Activated naive CD8-positive, alpha-beta T cell treated with anti-CD3 and anti-CD28 coated beads, Interleukin-2, amount 50 U/mL, for 16 hours (primary cell): ENCODE measurements around the gene NECTIN1.

ENCODE experiments used
- DNase-seq: peaks from one replicate; pipeline ENCODE4 v3.0.0-alpha.2; 2020; ENCODE audit warnings: low read depth, low spot score

NECTIN1 gene

DNA sequence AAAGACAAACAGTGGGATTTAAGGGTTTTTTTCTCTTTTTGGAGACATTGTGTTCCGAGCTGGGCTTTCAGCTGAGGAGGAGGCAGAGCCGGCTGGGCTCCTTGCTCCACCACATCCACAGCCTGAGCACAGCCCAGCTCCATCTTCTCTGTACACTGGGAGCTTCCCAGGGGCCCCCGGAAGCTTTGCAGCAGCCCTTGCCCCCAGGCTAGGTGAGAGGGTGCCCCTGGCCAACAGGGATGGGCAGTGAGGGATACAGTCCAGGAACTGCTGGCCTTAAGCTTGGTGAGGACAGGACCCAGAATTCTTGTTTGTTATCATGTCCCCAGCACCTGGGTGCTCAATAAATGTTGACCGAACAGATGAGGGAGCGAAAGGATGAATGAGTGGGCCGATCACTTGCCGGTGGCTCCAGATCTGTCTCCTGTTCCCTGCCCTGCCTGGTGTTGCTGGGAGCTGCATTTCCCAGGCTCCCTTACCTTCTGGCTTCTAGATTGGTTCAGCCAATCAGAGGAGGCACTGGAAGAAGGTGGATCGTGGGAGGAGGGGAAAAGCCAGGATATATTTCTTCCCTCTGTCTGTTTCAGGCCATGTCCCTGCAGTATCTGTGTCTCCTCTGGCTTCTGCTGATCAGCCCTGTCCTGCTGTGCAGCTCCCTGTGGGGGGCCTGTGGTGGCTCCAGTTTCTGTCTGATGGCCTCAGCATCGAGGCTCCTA lies 26.5 kb upstream of the NECTIN1 start:
- no peak for DNase-seq

DNA sequence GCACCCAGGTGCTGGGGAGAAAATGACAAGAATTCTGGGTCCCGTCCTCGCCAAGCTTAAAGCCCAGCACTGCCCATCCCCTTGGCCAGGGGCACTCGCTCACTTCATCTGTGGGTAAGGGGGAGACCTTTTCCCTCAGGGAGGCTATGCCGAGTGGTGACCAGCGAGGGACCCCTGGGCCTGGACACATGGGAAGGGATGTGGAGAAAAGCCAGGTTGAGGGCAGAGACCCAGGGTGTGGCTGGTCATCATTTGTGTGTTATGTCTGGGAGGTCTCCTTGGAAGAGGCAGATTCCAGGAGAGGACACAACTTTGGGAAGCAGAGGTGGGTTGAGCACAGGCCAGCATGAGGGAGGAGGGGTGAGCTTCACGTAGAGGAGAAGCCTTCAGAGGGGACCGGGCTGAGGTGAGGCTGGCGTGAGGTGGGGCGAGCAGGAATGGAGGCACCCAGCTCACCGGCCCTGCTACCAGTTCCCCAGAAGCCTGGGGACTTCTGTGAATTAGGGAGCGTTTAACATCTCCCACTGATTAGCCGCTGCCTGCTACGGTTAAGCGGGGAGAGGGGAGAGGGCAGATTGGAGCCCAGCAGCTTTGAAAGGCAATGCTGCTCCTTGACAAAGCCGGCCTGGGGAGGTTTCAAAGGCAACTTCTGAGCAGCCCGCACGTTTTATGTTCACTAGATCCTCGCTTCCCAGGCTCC lies 25.8 kb upstream of the NECTIN1 start:
- no peak for DNase-seq

GRCh38 chr11:119754199-119754598 lies 25.2 kb upstream of the NECTIN1 start:
- DNase-seq, result no peak

GRCh38 chr11:119752946-119753345 lies 23.9 kb upstream of the NECTIN1 start:
- no peak for DNase-seq

GRCh38 chr11:119752345-119752871 lies 23.4 kb upstream of the NECTIN1 start:
- DNase-seq, result no peak

GRCh38 chr11:119750056-119750455 lies 21.1 kb upstream of the NECTIN1 start:
- DNase-seq, result no peak

- DNase-seq, result no peak
These were observed 20.1 kb upstream of the NECTIN1 start for GRCh38 chr11:119749006-119749565.

DNA sequence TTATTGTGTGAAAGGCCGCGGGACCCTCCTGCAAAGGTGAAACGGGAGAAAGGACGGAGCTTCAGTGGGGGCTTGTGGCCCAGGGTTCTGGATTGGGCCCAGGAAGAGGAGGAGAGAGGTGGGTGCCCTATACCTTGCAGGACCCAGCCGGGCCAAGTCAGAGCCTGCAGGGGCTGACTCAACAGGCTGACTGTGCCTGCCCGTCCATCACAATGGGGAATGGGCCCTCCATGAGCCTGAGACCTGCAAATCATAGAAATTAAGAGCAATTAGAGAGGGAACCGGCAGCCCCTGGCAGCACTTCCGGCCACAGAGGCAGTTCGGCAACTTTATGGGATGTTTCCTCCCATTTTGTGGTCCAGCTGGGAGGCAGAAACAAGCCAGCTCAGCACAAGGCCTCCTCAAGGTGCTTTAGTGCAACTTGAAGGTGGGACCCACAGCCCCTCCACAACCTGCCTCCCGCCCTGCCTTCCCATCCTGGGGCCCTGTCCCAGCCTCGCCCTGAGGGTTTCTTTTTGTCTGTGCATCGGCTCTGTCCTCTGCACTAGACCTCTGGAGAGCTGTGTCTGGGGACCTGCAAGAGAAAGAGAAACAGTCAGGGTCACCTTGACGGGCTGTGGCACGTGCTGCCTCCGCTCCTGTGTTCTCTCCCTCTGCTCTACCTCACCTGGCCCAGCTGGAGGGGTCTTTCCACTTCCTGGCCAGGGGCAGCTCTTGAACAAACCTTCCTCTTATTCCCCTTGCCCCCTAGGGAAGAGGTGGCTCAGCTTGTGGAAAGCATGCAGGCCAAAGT lies 19.1 kb upstream of the NECTIN1 start:
- no peak for DNase-seq

- DNase-seq, result no peak
These were observed 17.0 kb upstream of the NECTIN1 start for GRCh38 chr11:119745776-119746535.

DNA sequence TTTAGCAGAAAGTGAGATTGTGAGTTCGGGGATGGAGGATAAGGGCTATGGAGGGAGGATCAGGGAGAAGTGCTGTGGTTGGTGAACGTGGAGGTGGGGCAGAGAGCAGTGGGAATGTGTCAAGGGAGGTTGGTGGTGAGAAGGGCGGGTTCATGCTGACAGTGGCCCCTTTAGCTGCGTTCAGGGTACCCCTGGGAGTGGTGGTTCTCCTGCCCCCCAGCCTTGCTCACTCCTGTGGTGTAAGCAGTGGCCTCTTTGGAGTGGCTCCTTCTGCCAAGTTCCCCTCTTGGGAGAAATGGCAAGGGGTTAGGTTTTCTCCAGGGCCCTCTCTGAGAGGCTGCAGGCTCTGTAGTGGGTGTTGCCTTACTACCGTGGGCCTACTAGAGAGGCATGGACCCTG lies 16.1 kb upstream of the NECTIN1 start:
- no peak for DNase-seq

DNA sequence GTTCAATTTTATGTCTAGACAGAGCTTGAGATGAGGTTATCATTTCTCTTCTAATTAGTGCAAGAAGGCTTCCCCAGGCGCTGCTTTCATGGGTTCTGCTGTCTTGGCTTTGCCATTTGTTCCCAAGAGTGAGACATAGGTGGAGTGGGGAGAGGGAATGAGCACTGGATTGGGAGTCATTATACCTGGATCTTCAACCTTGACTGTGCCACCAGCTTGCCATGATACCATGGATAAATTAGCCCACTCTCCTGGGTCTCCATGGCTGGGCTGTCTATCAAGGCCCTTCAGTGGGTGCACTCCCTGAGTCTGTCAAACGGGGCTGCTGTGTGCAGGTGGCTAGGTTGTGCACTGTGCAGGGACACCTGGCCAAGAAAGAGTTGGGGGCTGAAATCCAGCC lies 15.6 kb upstream of the NECTIN1 start:
- no peak for DNase-seq

- no peak for DNase-seq
These were observed 14.0 kb upstream of the NECTIN1 start for GRCh38 chr11:119743006-119743405.

DNA sequence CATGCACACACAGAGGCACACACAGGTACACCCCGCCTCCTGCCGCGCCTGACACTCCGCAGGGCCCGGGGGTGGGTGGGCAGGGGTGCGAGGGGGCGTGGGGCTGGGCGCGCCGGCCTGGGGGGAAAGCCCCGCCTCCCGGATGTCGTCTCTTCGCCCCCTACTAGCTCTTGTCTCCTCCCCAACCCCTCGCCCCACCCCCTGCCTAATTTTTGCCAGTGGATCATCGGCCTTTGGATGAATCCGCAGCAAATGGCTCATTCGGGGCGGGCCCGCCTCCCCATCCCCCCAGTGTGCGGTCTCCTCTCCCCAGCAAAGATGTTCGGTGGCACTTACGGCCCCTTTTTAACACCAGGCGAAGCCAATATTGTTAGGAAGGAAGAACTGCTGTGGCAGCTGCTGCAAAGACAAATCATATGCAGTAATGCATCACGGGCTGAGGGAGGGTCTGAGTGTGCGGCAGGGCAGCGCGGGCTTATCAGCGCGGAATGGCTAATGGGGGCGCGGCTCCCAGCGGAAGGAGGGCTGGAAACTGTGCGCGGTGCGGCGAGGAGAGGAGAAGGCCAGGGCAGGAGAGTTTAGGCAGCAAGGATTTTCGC lies 13.4 kb upstream of the NECTIN1 start:
- DNase-seq, result peak; percentile 15

GRCh38 chr11:119741369-119742262 lies 12.6 kb upstream of the NECTIN1 start:
- DNase-seq, result peak; percentile 35

GRCh38 chr11:119739975-119740374 lies 11.0 kb upstream of the NECTIN1 start:
- DNase-seq, result no peak

- no peak for DNase-seq
These were observed 10.2 kb upstream of the NECTIN1 start for GRCh38 chr11:119739021-119739703.

DNA sequence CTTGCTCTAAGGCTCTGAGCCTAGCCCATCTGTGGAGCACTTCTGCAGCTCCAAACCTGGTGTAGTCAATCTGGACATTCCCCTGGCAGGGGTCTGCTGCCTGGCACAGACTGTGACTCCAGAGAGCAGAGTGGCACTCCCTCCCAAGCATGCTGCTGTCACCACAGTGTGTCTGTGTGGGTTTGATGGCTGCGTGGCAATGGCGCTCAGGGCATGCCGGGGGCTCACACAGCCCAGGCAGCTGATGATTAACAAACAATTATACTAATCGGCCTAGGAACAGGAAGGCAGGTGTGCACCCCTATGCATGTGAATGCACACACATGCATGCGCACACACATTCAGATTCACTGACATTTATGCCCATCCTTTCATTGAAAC lies 9.0 kb upstream of the NECTIN1 start:
- DNase-seq, result no peak

GRCh38 chr11:119737366-119738058 lies 8.5 kb upstream of the NECTIN1 start:
- DNase-seq, result no peak

GRCh38 chr11:119734788-119735187 lies 5.8 kb upstream of the NECTIN1 start:
- no peak for DNase-seq
